ENCODE measurements around the gene FAM98B. TPM values are rescaled to one million over a fixed set of nuclear protein-coding genes. Genes with fewer than 3 reads are reported as not detected.

The FAM98B gene
- total and polyA plus RNA-seq, 10 of the 15 experiments (the other 5 are each of a cell fraction or from before 2014, with no cell fraction given), result 1.3 to 36.7 (median 10.9) TPM

DNA sequence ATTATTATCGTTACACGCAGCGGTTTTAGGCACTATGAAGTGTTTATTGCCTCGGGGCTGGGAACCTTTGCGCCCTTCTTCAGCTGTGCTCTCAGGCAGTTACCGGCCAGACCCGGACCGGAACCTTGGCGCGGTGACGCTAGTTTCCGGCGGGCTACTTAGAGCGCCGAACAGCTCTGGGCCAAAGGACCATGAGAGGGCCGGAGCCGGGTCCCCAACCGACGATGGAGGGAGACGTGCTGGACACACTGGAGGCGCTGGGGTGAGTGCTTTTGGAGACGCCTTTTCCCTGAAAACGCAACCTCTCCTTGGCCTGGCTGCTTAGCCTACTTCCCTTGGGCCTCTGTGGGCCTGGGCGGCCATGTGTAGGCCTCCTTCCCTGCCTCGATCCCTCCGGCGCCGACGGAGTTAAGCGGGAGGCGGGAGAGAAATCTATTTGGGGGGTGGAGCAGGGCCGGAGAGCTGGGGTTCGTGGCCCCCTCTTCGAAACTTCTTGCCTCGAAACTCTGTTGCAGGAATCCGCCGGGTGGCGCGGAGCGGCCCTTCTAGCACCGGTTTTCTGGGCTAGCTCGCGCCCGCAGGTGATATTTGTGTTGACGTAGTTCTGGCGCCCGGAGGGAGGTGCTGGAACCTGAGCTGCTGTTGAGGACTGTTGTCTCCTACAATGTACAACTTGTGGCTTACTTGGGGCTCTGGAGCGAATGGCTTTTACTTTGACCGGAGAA lies at the start of gene FAM98B (continued):
- TF ChIP-seq, protein P1, sequence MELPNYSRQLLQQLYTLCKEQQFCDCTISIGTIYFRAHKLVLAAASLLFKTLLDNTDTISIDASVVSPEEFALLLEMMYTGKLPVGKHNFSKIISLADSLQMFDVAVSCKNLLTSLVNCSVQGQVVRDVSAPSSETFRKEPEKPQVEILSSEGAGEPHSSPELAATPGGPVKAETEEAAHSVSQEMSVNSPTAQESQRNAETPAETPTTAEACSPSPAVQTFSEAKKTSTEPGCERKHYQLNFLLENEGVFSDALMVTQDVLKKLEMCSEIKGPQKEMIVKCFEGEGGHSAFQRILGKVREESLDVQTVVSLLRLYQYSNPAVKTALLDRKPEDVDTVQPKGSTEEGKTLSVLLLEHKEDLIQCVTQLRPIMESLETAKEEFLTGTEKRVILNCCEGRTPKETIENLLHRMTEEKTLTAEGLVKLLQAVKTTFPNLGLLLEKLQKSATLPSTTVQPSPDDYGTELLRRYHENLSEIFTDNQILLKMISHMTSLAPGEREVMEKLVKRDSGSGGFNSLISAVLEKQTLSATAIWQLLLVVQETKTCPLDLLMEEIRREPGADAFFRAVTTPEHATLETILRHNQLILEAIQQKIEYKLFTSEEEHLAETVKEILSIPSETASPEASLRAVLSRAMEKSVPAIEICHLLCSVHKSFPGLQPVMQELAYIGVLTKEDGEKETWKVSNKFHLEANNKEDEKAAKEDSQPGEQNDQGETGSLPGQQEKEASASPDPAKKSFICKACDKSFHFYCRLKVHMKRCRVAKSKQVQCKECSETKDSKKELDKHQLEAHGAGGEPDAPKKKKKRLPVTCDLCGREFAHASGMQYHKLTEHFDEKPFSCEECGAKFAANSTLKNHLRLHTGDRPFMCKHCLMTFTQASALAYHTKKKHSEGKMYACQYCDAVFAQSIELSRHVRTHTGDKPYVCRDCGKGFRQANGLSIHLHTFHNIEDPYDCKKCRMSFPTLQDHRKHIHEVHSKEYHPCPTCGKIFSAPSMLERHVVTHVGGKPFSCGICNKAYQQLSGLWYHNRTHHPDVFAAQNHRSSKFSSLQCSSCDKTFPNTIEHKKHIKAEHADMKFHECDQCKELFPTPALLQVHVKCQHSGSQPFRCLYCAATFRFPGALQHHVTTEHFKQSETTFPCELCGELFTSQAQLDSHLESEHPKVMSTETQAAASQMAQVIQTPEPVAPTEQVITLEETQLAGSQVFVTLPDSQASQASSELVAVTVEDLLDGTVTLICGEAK (IDR thresholded peaks at IDR 0.05; ENCODE audit: borderline replicate concordance), result peak; percentile 97
- peak in 1 of 2 experiments; percentile 36; a peak in 1 of 4 replicates for TF ChIP-seq ETV6 (conservative IDR thresholded peaks at IDR 0.05 in 1 of 2, IDR thresholded peaks at IDR 0.05 in 1 of 2; ENCODE audit: borderline replicate concordance in 1 of 2, low read depth in 1 of 2)
- TF ChIP-seq SREBF1 (IDR thresholded peaks at IDR 0.05; ENCODE audit: low read length), result peak; percentile 15; the same call in 1 of the 2 replicates
- TF ChIP-seq MTA3 (IDR thresholded peaks at IDR 0.05; ENCODE audit: borderline replicate concordance, low read length), result no peak
- peak; percentile 76; the same call in 1 of the 2 replicates for TF ChIP-seq FOXM1 (IDR thresholded peaks at IDR 0.05; ENCODE audit: low read depth, low read length)
- TF ChIP-seq STAT1 (conservative IDR thresholded peaks at IDR 0.05), result no peak
- peak; percentile 68 for TF ChIP-seq SIX5 (IDR thresholded peaks at IDR 0.05; ENCODE audit: low read depth, low read length, severe bottlenecking)
- TF ChIP-seq, protein P2, sequence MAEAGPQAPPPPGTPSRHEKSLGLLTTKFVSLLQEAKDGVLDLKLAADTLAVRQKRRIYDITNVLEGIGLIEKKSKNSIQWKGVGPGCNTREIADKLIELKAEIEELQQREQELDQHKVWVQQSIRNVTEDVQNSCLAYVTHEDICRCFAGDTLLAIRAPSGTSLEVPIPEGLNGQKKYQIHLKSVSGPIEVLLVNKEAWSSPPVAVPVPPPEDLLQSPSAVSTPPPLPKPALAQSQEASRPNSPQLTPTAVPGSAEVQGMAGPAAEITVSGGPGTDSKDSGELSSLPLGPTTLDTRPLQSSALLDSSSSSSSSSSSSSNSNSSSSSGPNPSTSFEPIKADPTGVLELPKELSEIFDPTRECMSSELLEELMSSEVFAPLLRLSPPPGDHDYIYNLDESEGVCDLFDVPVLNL (IDR thresholded peaks at IDR 0.05; ENCODE audit: low read depth, low read length), result no peak
- TF ChIP-seq MXI1 (IDR thresholded peaks at IDR 0.05; ENCODE audit: low read depth, low read length), result peak; percentile 90
- TF ChIP-seq ZNF622 (IDR thresholded peaks at IDR 0.05), result no peak
- TF ChIP-seq CBX3 (IDR thresholded peaks at IDR 0.05; ENCODE audit: borderline replicate concordance, low read depth), result no peak
- TF ChIP-seq, protein P3, sequence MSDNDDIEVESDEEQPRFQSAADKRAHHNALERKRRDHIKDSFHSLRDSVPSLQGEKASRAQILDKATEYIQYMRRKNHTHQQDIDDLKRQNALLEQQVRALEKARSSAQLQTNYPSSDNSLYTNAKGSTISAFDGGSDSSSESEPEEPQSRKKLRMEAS (IDR thresholded peaks at IDR 0.05; ENCODE audit: low read depth, low read length), result peak; percentile 47; the same call in 1 of the 2 replicates
- peak; percentile 82 for TF ChIP-seq HCFC1 (IDR thresholded peaks at IDR 0.05; ENCODE audit: low read length)
- TF ChIP-seq MTA2 (IDR thresholded peaks at IDR 0.05; ENCODE audit: low read depth), result peak; percentile 64; the same call in 1 of the 2 replicates
- TF ChIP-seq, protein P4, sequence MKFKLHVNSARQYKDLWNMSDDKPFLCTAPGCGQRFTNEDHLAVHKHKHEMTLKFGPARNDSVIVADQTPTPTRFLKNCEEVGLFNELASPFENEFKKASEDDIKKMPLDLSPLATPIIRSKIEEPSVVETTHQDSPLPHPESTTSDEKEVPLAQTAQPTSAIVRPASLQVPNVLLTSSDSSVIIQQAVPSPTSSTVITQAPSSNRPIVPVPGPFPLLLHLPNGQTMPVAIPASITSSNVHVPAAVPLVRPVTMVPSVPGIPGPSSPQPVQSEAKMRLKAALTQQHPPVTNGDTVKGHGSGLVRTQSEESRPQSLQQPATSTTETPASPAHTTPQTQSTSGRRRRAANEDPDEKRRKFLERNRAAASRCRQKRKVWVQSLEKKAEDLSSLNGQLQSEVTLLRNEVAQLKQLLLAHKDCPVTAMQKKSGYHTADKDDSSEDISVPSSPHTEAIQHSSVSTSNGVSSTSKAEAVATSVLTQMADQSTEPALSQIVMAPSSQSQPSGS (IDR thresholded peaks at IDR 0.05; ENCODE audit: low read length), result peak; percentile 62; the same call in 1 of the 2 replicates
- peak; percentile 57 for TF ChIP-seq RELA (IDR thresholded peaks at IDR 0.05; ENCODE audit: borderline replicate concordance, partially characterized antibody)
- no peak for TF ChIP-seq ZNF217 (IDR thresholded peaks at IDR 0.05)
- TF ChIP-seq HDGF (IDR thresholded peaks at IDR 0.05), result no peak
- TF ChIP-seq, protein P5, sequence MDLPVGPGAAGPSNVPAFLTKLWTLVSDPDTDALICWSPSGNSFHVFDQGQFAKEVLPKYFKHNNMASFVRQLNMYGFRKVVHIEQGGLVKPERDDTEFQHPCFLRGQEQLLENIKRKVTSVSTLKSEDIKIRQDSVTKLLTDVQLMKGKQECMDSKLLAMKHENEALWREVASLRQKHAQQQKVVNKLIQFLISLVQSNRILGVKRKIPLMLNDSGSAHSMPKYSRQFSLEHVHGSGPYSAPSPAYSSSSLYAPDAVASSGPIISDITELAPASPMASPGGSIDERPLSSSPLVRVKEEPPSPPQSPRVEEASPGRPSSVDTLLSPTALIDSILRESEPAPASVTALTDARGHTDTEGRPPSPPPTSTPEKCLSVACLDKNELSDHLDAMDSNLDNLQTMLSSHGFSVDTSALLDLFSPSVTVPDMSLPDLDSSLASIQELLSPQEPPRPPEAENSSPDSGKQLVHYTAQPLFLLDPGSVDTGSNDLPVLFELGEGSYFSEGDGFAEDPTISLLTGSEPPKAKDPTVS (IDR thresholded peaks at IDR 0.05; ENCODE audit: low read depth, low read length), result no peak
- TF ChIP-seq SMC3 (IDR thresholded peaks at IDR 0.05; ENCODE audit: borderline replicate concordance, low read length), result no peak

Measured in GM12878 (cell line).